ENCODE results near the gene LRRC4C.

The LRRC4C gene

DNA sequence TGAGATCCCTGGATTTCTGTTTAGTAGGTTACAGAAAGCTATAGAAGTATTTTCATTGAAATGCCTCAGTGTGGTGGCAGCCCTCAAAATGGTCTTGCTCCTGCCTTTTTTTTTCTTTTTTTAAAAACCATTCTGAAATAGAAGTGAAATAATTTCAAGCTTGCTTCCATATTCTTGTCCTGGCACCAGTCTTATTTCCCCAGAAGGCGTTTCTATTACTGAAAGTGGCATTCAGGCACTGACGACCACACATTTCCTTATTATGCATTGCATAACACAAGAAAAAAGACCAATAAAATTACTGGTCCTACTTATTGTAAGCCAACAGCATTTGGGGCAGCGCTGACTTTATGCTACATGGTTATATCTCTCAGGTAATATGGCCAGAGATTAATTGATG is 24.5 kb upstream of the LRRC4C start:
- TF ChIP-seq, protein P1, sequence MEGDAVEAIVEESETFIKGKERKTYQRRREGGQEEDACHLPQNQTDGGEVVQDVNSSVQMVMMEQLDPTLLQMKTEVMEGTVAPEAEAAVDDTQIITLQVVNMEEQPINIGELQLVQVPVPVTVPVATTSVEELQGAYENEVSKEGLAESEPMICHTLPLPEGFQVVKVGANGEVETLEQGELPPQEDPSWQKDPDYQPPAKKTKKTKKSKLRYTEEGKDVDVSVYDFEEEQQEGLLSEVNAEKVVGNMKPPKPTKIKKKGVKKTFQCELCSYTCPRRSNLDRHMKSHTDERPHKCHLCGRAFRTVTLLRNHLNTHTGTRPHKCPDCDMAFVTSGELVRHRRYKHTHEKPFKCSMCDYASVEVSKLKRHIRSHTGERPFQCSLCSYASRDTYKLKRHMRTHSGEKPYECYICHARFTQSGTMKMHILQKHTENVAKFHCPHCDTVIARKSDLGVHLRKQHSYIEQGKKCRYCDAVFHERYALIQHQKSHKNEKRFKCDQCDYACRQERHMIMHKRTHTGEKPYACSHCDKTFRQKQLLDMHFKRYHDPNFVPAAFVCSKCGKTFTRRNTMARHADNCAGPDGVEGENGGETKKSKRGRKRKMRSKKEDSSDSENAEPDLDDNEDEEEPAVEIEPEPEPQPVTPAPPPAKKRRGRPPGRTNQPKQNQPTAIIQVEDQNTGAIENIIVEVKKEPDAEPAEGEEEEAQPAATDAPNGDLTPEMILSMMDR (conservative IDR thresholded peaks at IDR 0.05), result no peak
- no peak overlapping the region for H3K27ac ChIP-seq

DNA sequence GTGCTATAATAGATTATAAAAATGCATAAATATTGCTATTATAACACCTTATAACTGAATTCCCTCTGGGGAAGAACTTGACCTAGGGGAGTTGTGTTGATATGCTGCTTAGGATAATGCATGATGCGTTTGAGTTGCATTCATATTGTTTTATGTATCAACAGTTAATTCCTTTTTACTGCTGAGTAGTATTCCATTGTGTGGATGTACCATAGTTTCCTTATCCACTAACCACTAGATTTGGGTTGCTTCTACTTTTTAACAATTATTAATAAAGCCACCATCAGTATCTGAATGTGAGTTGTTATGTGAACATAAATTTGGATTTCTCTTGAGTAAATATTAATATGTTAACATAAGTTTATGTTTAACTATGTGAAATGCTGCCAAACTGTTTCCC is 19.7 kb upstream of the LRRC4C start:
- no peak overlapping the region for H3K27ac ChIP-seq
- TF ChIP-seq, protein P1 (conservative IDR thresholded peaks at IDR 0.05), result no peak

DNA sequence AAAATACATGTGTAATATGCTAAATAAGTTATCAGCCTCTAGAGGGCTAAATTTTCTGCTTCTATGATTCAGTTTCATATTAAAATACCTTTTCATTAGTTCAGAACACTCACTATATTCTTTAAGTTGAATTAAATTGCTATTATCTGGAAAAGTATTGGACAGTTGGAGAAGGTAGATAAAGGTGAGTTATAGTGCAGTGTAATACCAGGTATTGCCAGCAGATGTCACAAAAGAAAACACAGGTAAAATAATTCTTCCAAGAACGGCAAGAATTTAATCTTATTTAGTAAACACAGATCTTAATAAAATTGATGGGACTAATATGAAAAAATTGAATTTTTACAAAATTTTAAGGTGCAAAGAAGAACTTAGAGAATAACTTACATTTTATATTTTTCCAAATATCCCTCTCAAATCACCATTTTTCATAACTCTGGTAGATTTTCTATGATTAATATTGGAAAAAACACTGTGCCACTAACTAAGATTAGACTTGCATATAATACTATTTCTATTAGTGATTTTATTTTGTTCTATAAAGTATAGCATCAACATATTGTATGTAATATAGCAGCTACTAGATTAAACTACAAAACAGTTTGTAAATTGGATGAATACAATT is 1.7 kb upstream of the LRRC4C start:
- TF ChIP-seq, protein P1 (conservative IDR thresholded peaks at IDR 0.05), result peak; percentile 83
- H3K27ac ChIP-seq, result peak overlapping the region; percentile 70

DNA sequence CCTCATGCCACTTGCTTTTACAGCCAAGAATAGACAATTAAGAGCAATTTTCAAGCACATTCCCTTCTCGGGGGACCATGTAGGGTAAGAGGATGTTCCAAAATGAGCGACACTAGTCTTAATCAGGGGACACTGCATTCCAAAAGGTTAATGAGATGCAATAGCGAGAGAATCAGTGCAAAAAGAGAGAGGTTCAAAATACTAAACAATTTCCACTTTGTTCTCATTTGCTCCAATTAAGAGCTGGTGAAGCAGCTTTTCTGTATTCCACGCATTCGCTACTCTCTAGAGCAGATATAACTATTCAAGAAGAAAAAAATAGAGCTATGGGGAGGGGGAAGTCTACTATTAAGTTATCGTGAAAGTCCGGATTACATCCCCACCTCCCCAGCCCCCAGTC is 811 bp downstream of the LRRC4C start:
- TF ChIP-seq, protein P1 (conservative IDR thresholded peaks at IDR 0.05), result no peak
- H3K27ac ChIP-seq, result peak overlapping the region; percentile 70; the same call in 1 of the 2 replicates

DNA sequence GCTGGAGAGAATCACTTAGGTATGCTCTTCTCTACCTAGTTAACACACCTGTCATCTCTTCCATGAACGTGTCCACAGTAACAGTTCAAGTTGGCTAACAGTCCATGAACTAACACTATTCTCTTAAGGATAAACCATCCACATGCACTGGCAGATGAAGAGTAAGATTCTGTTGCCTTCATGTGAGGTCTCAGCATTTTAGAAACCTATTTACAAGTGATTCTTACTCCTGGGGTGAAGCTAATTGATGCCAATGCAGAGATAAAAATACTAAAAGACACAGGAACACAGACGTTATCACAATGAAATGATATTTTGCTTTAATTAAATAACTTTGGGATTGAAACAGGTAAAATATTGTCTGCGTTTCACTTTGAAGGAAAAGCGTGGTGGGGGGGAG is 1.3 kb downstream of the LRRC4C start:
- TF ChIP-seq, protein P1 (conservative IDR thresholded peaks at IDR 0.05), result no peak
- peak overlapping the region; percentile 70; the same call in 1 of the 2 replicates for H3K27ac ChIP-seq

DNA sequence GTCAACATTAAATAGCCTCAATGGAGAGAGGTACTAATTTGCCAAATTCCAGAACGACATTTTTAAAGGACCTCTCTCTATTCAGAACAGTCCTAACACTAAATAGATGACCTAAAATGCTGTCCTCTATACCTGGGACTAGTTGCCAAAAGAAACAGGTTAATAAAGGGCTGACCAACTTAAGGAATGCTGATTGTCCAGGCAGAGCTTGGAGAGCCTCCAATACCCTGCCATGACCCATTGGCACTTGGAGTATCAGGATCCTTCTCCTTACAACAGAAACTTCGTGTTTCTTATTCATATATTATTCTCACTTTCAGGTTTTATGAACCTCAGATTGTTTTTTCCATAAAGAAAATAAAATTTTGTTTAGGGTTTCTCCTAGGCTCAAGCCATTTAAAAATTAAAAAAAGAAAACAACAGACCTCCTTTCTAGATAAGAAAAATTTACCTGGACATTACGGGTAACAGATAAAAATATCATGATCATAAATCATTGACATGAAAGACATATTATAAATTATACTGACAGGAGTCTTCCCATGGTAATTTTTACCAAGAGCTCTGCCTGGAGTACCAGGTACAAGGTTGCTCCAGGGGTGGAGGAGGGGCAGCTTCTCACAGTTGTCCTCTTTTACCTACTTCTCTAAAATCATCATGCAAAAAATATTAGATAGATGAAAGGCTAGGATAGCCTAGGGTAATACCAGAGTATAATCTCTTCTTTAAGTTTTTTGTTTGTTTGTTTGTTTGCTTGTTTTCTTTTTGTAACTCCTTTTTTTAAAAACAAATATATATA is 2.0 kb downstream of the LRRC4C start:
- H3K27ac ChIP-seq, result no peak overlapping the region
- TF ChIP-seq, protein P1 (conservative IDR thresholded peaks at IDR 0.05), result no peak

DNA sequence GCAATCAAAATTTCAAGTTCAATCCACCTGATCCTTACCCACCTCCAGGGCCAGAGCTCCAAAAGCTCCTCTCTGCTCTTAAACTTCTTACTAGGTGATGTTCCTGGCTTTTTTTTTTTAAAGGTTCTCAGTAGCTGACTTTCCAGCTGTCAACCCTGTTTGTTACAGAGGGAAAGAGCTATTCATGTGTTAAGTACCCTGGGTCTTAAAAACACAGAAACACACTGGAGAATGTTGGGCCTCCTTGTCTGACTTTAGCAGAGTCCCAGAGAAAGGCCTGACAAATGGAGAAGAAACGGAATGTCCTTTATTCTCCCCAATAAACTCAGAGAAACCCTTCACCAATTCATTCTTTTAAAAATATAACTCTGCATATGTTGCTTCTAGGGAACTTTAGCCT is 3.2 kb downstream of the LRRC4C start:
- TF ChIP-seq, protein P1 (conservative IDR thresholded peaks at IDR 0.05), result no peak
- no peak overlapping the region for H3K27ac ChIP-seq
